GM18520 (cell line): ENCODE measurements around the gene SLC6A11.

ENCODE experiments used
- ATAC-seq: cut with Tn5 transposase; IDR thresholded peaks from one replicate; pipeline ENCODE4 v1.9.1; 2021; ENCODE audit not compliant: unreplicated experiment

Gene SLC6A11

GRCh38 chr3:10975695-10976234 lies 159.7 kb downstream of the SLC6A11 start:
- no peak for ATAC-seq

DNA sequence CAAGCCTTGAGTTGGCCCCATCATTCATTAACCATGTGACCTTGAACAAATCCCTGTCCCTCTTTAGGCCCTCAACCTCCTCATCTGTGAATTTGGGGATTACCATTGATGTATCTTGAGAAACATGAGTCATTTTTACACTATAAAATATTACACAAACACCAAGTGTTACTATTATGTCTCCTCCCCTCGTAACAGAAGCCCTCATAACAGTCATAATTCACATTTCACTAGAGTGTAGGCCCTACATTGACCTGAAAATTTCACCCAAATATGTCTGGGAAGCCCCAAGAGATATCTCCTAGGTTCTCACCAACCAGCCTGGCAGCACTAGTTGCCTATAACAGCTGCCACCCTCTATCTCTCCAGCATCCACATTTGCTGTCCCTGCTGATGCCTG lies 160.7 kb downstream of the SLC6A11 start:
- ATAC-seq: no peak

DNA sequence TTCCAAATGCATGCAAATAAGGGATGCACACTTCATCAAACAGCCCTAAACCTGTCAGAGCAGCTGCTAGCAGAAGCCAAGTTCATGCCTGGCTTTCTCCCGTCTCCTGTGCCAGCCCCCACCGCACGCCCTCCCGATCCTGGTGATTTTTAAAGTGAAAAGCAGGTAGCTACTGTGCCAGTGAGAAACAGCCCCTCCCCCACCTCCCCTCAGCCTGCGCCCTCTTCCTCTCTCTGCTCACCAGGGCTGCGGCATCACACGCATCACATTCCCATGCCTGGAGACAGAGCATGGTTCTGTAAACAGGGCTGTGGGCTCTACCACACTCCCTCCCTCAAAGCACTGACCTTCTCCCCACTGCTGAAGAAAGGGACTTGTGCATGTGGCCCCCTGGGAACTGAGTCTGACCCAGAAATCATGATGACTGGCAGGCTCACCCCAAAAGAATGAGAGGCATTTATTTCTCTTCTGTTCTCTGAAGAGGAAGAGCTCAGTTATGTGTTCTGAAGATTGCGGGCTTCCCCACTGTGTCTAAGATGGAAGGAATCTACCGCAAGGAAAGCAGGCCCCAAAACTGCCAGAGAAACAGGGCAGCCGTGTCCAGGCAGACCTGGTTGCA lies 162.0 kb downstream of the SLC6A11 start:
- ATAC-seq: no peak

DNA sequence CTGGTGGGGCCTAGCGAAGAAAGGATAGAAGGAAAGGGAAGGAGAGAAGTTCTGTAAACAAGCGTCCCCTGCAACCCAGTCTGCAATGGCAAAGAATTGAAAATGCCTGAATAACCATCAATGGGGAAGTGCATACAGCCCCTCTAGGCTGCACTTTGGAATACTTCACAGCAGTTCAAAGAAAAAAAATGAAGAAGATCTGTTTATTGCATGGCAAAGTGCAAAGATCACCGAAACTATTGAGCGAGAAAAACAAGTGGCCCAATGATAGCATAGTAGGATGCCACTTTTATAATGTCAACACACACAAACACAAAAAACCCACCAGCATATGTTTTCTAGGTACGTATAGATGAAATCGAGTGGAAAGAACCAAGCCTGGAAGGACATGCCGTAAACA lies 162.9 kb downstream of the SLC6A11 start:
- no peak for ATAC-seq

GRCh38 chr3:10980312-10980711 lies 164.3 kb downstream of the SLC6A11 start:
- ATAC-seq: no peak

GRCh38 chr3:10981031-10981430 lies 165.0 kb downstream of the SLC6A11 start:
- no peak for ATAC-seq

DNA sequence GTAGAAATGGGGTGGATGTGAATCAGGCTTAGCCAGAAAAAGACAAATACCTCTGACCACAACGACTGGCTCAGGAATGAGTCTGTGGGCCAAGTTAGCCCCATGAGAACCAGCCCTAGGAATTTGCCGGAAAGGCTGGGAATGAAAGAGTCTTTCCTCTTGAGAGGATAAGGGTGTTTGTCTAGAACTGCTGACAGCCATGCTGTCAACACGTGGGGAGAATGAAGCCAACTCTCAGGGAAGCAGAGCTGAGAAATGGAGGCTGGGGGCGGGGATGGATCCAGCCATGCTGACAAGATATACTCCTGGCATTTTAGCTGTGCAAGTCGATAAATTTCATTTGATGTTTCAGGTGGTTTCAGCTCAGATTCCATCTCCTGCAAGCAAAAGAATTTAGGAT lies 165.9 kb downstream of the SLC6A11 start:
- no peak for ATAC-seq

GRCh38 chr3:10982782-10983181 lies 166.8 kb downstream of the SLC6A11 start:
- ATAC-seq: no peak

DNA sequence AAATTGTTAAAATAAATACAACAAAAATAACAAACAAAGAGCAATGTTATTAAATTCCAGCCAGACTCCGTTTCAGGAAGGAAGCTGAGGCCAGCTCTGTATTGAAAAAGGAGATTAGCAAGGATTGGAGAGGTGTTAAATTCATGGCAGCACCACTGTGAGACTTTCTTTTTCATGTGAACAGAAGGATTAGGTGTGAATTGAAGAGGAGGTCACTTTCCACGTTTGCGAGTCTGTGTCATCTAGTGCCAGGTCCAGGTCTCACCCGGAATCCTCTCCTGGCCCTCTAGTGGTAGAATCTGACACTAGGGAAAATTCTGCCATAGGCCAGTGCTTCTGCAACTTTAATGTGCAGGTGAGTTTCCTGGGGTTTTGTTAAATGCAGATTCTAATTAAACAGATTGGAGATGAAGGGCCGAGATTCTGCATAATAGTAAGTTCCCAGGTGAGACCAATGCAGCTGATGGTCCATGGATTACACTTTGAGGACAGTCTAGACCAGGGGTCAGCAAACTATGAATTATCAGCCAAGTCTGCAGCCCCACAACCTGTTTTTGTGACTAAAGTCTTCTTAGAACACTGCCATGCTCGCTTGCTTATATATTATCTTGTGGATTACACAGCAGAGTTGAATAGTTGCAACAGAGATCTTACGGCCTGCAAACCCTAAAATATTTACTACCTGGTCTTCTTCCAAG lies 167.3 kb downstream of the SLC6A11 start:
- no peak for ATAC-seq

GRCh38 chr3:10984371-10984896 lies 168.4 kb downstream of the SLC6A11 start:
- ATAC-seq: no peak

DNA sequence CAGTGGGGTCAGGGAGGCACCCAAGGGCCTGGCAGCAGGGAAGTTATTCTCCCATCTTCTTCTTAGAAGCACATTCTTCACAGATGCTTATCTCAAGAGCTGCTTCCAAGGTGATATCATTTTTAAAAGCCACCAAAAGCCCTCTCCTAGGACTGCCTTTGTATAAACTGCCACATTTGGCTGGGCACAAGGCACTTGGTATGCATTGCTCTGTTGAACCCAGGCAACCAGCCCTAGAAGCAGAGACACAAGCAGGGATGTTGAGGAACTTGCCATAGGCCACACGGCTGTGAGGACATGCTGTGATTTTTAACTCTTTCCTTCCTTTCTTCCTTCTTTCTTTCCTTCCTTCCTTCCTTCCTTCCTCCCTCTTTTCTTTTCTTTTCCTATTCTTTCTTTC lies 169.2 kb downstream of the SLC6A11 start:
- ATAC-seq: no peak

- ATAC-seq: no peak
Measured at GRCh38 chr3:10986592-10986991, 170.6 kb downstream of the SLC6A11 start.

- no peak for ATAC-seq
Measured at GRCh38 chr3:10988001-10988665, 172.1 kb downstream of the SLC6A11 start.

DNA sequence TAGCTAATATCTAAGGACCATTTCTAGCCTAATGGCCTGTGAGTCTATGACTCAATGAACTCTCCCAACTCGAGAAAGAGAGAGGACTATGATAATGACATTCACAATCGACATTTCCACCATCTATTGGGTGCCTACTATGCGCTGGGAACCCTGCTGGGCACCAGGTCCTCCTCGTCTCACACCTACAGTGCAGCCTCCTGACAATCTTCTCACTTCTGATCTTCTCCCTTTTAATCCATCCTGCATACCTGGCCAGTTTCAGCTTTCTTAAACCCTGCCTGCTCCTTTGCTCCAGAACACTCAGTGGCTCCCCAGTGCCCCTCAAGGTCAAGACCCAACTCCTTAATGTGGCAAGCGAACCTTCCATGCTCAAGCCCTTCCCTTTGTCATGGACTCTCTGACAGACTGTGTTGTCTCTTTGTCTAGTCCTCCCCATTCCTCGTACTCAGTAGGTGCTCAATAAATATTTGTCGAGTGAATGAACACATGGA lies 173.0 kb downstream of the SLC6A11 start:
- no peak for ATAC-seq
